Loucy (cell line): ENCODE data around the gene MOG.

Experiments
- H2AFZ ChIP-seq: fragments of 200-600 bp; sonication (generic); 2 replicates; pipeline ENCODE4 v1.6.0; 2016; ENCODE audit warnings: antibody characterized with exemption, mild to moderate bottlenecking, low read length, moderate library complexity
- H3F3A ChIP-seq: fragments of 200-600 bp; 2 replicates; pipeline ENCODE4 v1.6.0; 2016; ENCODE audit warnings: antibody characterized with exemption, low read depth, mild to moderate bottlenecking
- H3K27me3 ChIP-seq: fragments of 200-600 bp; sonication (generic); 2 replicates; pipeline ENCODE4 v1.6.1; 2014; ENCODE audit warnings: low read length, mild to moderate bottlenecking; ENCODE audit not compliant: insufficient read depth, poor library complexity, severe bottlenecking
- H3K36me3 ChIP-seq: fragments of 200-600 bp; sonication (generic); 2 replicates; pipeline ENCODE4 v1.6.1; 2016; ENCODE audit warnings: low read length; ENCODE audit not compliant: insufficient read depth
- H3K4me1 ChIP-seq: fragments of 200-600 bp; sonication (generic); 2 replicates; pipeline ENCODE4 v1.5.1; 2014; ENCODE audit warnings: low read length, mild to moderate bottlenecking; ENCODE audit not compliant: insufficient read depth, poor library complexity, severe bottlenecking
- H3K4me2 ChIP-seq: fragments of 200-600 bp; sonication (generic); 2 replicates; pipeline ENCODE4 v1.6.0; 2014; ENCODE audit warnings: antibody characterized with exemption, low read length, low read depth, mild to moderate bottlenecking; ENCODE audit not compliant: poor library complexity, severe bottlenecking
- H3K4me3 ChIP-seq: fragments of 200-600 bp; sonication (generic); 2 replicates; pipeline ENCODE4 v1.5.1; 2014; ENCODE audit warnings: low read length, mild to moderate bottlenecking, mixed read lengths; ENCODE audit not compliant: poor library complexity, severe bottlenecking
- H3K79me2 ChIP-seq: fragments of 200-600 bp; sonication (generic); 2 replicates; pipeline ENCODE4 v1.6.1; 2014; ENCODE audit warnings: low read length; ENCODE audit not compliant: insufficient read depth
- H3K9ac ChIP-seq: fragments of 200-600 bp; sonication (generic); 2 replicates; pipeline ENCODE4 v1.6.0; 2014; ENCODE audit warnings: mild to moderate bottlenecking, low read depth, low read length, moderate library complexity; ENCODE audit not compliant: poor library complexity, severe bottlenecking
- H3K9me2 ChIP-seq: fragments of 200-600 bp; sonication (generic); replicated peaks from 2 replicates; pipeline ENCODE4 v1.6.1; 2016; ENCODE audit warnings: low read depth, low read length, mixed read lengths
- H3K9me3 ChIP-seq: fragments of 200-600 bp; sonication (generic); 2 replicates; pipeline ENCODE4 v1.6.1; 2014; ENCODE audit warnings: mild to moderate bottlenecking, antibody characterized with exemption, low read length, low read depth; ENCODE audit not compliant: insufficient read depth
- H4K20me1 ChIP-seq: fragments of 200-600 bp; sonication (generic); 2 replicates; pipeline ENCODE4 v1.6.0; 2014; ENCODE audit warnings: antibody characterized with exemption, low read length, mild to moderate bottlenecking; ENCODE audit not compliant: insufficient read depth, poor library complexity, severe bottlenecking
- CTCF ChIP-seq: fragments of 200-600 bp; sonication (generic); conservative IDR thresholded peaks from 2 replicates; pipeline ENCODE4 v1.5.1; 2014; ENCODE audit warnings: mild to moderate bottlenecking, antibody characterized with exemption, low read length
- EZH2phosphoT487 ChIP-seq: fragments of 200-600 bp; IDR thresholded peaks from 2 replicates; pipeline ENCODE4 v1.6.1; 2018; ENCODE audit warnings: antibody characterized with exemption, mild to moderate bottlenecking, moderate library complexity, borderline replicate concordance

Gene MOG

GRCh38 chr6:29665942-29666825 lies 9.3 kb downstream of the MOG start:
- Histone ChIP-seq H3K27me3 (peaks cover under 1% of the 10 kb centered on the region), H3K79me2 (no peaks in the 10 kb centered on the region), H3K9me3 (no peaks in the 10 kb centered on the region), H3K4me2 (no peak overlapping the region), H3F3A (no peaks in the 10 kb centered on the region), H2AFZ (no peak overlapping the region), H3K9me2 (no peaks in the 10 kb centered on the region), H3K4me3 (no peak overlapping the region), H3K9ac (no peak overlapping the region), H4K20me1 (no peaks in the 10 kb centered on the region), H3K4me1 (no peaks in the 10 kb centered on the region), H3K36me3 (no peaks in the 10 kb centered on the region)
- no peak for TF ChIP-seq EZH2phosphoT487
- no peak for TF ChIP-seq CTCF

DNA sequence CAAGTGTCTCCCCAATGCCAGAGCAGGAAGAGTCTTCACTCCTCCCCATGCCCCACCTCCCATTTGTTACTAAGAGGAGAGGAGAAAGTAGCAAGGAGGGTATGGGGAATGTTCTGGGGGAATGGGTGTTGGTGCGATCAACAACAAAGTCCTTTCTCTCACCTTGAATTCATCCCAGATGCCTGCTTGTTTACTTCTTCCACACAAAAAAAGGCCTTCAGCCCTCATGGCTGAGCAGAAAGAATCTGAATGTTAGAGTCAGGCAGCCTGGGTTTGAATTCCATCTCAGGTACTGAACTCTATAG lies 9.9 kb downstream of the MOG start:
- H3K27me3 ChIP-seq = peaks cover 5% of the 10 kb centered on the region
- no peaks in the 10 kb centered on the region for H3F3A ChIP-seq
- H3K36me3 ChIP-seq = no peaks in the 10 kb centered on the region
- H3K9ac ChIP-seq = no peak overlapping the region
- H3K9me2 ChIP-seq = no peaks in the 10 kb centered on the region
- TF ChIP-seq CTCF (no peak), EZH2phosphoT487 (no peak)
- no peak overlapping the region for H2AFZ ChIP-seq
- H3K4me2 ChIP-seq = no peak overlapping the region
- no peaks in the 10 kb centered on the region for H3K4me1 ChIP-seq
- no peaks in the 10 kb centered on the region for H4K20me1 ChIP-seq
- no peaks in the 10 kb centered on the region for H3K79me2 ChIP-seq
- H3K9me3 ChIP-seq = no peaks in the 10 kb centered on the region
- H3K4me3 ChIP-seq = no peak overlapping the region

GRCh38 chr6:29667158-29667557 lies 10.3 kb downstream of the MOG start:
- Histone ChIP-seq H3K9ac (no peak overlapping the region), H3K36me3 (no peaks in the 10 kb centered on the region), H3K4me1 (no peaks in the 10 kb centered on the region), H3K4me2 (no peak overlapping the region), H3K27me3 (peaks cover 5% of the 10 kb centered on the region), H3K4me3 (no peak overlapping the region), H4K20me1 (no peaks in the 10 kb centered on the region), H3F3A (no peaks in the 10 kb centered on the region), H2AFZ (no peak overlapping the region), H3K79me2 (no peaks in the 10 kb centered on the region), H3K9me2 (no peaks in the 10 kb centered on the region), H3K9me3 (no peaks in the 10 kb centered on the region)
- TF ChIP-seq EZH2phosphoT487 (no peak), CTCF (no peak)
